Mesendoderm (in vitro differentiated cells): ENCODE results near the gene TMEM115.

Experiments
- DNase-seq: peaks from one replicate; pipeline ENCODE4 v3.0.0; 2013
- H2AK5ac ChIP-seq: 2 replicates; pipeline ENCODE4 v1.6.1; 2013; ENCODE audit warnings: low read length, inconsistent platforms
- H2BK120ac ChIP-seq: 2 replicates; pipeline ENCODE4 v1.6.1; 2013; ENCODE audit warnings: low read depth, mild to moderate bottlenecking, low read length, moderate library complexity, mixed read lengths
- H2BK15ac ChIP-seq: replicated peaks from 2 replicates; pipeline ENCODE4 v1.6.1; 2013; ENCODE audit warnings: low read depth, mild to moderate bottlenecking, moderate library complexity
- H2BK5ac ChIP-seq: 2 replicates; pipeline ENCODE4 v1.6.1; 2013; ENCODE audit warnings: low read length, inconsistent platforms
- H3K18ac ChIP-seq: 2 replicates; pipeline ENCODE4 v1.6.1; 2013; ENCODE audit warnings: mild to moderate bottlenecking, low read length, mixed read lengths
- H3K23ac ChIP-seq: one replicate; pipeline ENCODE4 v1.6.1; 2013; ENCODE audit warnings: low read length
- H3K27ac ChIP-seq: 2 replicates; pipeline ENCODE4 v1.5.1; 2013; ENCODE audit warnings: low read depth, mild to moderate bottlenecking, inconsistent platforms, low read length, moderate library complexity
- H3K27me3 ChIP-seq: 2 replicates; pipeline ENCODE4 v1.6.1; 2013; ENCODE audit warnings: low read length, control low read depth, mild to moderate bottlenecking, inconsistent platforms; ENCODE audit not compliant: insufficient read depth, poor library complexity
- H3K36me3 ChIP-seq: 2 replicates; pipeline ENCODE4 v1.6.1; 2013; ENCODE audit warnings: low read length, inconsistent platforms; ENCODE audit not compliant: control insufficient read depth, insufficient read depth
- H3K4ac ChIP-seq: one replicate; pipeline ENCODE4 v1.6.1; 2013; ENCODE audit warnings: low read depth, mild to moderate bottlenecking, low read length, moderate library complexity
- H3K4me1 ChIP-seq: 2 replicates; pipeline ENCODE4 v1.6.1; 2013; ENCODE audit warnings: low read depth, low read length, inconsistent platforms; ENCODE audit not compliant: control insufficient read depth
- H3K4me2 ChIP-seq: 2 replicates; pipeline ENCODE4 v1.6.1; 2013; ENCODE audit warnings: low read length
- H3K4me3 ChIP-seq: 2 replicates; pipeline ENCODE4 v1.5.1; 2013; ENCODE audit warnings: mild to moderate bottlenecking, low read length
- H3K56ac ChIP-seq: one replicate; pipeline ENCODE4 v1.6.1; 2013; ENCODE audit warnings: low read length
- H3K79me1 ChIP-seq: 2 replicates; pipeline ENCODE4 v1.6.1; 2013; ENCODE audit warnings: low read length, inconsistent platforms
- H3K79me2 ChIP-seq: 2 replicates; pipeline ENCODE4 v1.6.1; 2013; ENCODE audit warnings: mild to moderate bottlenecking, low read length; ENCODE audit not compliant: control insufficient read depth, insufficient read depth
- H3K9ac ChIP-seq: 2 replicates; pipeline ENCODE4 v1.6.1; 2013; ENCODE audit warnings: low read length, inconsistent platforms
- H4K5ac ChIP-seq: one replicate; pipeline ENCODE4 v1.6.1; 2013; ENCODE audit warnings: low read length
- H4K8ac ChIP-seq: one replicate; pipeline ENCODE4 v1.6.1; 2013; ENCODE audit warnings: low read depth, mild to moderate bottlenecking, control low read depth, low read length, moderate library complexity
- WGBS: extraction: QIAGEN DNeasy Blood & Tissue Kit; methylation state at CpG from one replicate; pipeline ENCODE4 v1.1.7; 2013; ENCODE audit warnings: low lambda C conversion rate, missing lambda C conversion rate; ENCODE audit not compliant: insufficient coverage; ENCODE audit errors: extremely low coverage; 5-methylcytosine and 5-hydroxymethylcytosine counted together

The TMEM115 gene

DNA sequence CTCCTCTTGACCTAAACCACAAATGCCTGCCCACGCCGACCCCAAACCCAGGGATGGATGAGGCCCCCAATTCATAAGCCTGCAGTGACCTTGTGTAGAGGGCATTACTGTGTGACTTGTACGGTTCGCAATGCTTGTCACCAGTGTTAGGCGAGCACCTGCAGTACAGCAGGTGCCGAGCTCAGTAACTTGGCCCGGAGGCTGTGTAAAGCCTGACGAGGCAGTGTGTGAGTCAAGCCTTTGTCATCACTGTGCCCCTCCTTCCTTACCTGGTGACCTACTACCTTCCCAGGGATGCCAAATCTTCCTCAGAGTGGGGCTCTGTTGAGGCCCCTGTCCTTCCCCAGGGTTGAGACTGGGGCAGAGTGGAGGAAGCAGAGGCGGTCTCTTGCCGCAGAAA, 37.2 kb upstream of the TMEM115 start:
- Histone ChIP-seq H3K4me3 (no peak overlapping the region), H3K23ac (no peak overlapping the region), H4K8ac (no peak overlapping the region), H3K18ac (no peak overlapping the region), H3K4me1 (no peaks in the 10 kb centered on the region), H3K27me3 (no peaks in the 10 kb centered on the region), H3K4me2 (no peak overlapping the region), H3K9ac (no peak overlapping the region), H2BK15ac (no peak overlapping the region), H3K36me3 (no peaks in the 10 kb centered on the region), H2BK120ac (no peak overlapping the region), H2BK5ac (no peak overlapping the region), H4K5ac (no peak overlapping the region), H3K27ac (no peak overlapping the region), H3K4ac (no peak overlapping the region), H3K79me1 (no peaks in the 10 kb centered on the region), H2AK5ac (no peak overlapping the region), H3K79me2 (no peaks in the 10 kb centered on the region), H3K56ac (no peak overlapping the region)
- WGBS: no CpG with 5 or more reads among the region's 10 CpGs
- no peak for DNase-seq

DNA sequence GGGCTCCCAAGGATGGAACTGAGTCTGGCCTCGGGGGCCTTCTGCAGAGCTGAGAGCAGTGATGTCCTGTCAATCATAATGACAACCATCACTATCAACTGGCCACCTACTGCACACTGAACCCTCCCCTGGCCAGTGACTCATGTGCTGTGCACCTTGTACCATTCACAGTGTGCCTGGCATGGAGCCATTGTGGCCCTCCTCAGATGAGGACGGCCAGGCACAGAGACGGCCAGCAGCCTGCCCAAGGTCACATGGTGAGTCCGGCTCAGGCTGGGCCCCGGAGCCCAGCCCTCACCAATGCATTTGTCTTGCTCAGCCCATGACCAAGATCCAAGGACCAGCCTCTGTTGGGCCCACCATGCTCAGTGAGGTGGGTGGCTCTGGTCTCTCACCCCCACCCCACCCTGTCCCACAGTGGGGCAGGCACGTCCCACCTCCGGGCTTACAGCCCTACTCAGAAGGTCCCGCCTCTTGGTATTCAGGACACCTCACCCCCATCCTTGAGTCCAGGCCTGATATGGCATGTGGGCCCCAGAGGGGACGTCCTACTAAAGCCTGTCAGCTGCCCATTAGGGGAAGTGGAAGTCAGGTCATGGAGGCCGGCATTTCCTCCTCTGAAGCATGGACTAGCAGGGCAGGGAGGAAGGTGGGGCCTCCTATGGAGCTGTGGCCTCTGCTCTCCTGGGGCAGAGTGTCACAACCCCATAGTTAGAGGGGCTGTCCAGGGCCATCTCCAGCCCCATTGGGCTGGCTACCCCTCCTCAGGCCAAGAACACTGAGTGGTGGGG, 35.9 kb upstream of the TMEM115 start:
- no peak overlapping the region for H3K4me2 ChIP-seq
- H3K4ac ChIP-seq: no peak overlapping the region
- no peaks in the 10 kb centered on the region for H3K79me1 ChIP-seq
- no peak overlapping the region for H3K56ac ChIP-seq
- H3K18ac ChIP-seq: no peak overlapping the region
- no peak overlapping the region for H2BK120ac ChIP-seq
- no CpG with 5 or more reads among the region's 10 CpGs for WGBS
- no peaks in the 10 kb centered on the region for H3K36me3 ChIP-seq
- H4K5ac ChIP-seq: no peak overlapping the region
- no peak overlapping the region for H3K27ac ChIP-seq
- no peaks in the 10 kb centered on the region for H3K27me3 ChIP-seq
- DNase-seq: no peak
- H2BK15ac ChIP-seq: no peak overlapping the region
- no peaks in the 10 kb centered on the region for H3K79me2 ChIP-seq
- no peak overlapping the region for H3K23ac ChIP-seq
- H2BK5ac ChIP-seq: no peak overlapping the region
- H3K9ac ChIP-seq: no peak overlapping the region
- H4K8ac ChIP-seq: no peak overlapping the region
- H3K4me3 ChIP-seq: no peak overlapping the region
- H3K4me1 ChIP-seq: no peaks in the 10 kb centered on the region
- no peak overlapping the region for H2AK5ac ChIP-seq

DNA sequence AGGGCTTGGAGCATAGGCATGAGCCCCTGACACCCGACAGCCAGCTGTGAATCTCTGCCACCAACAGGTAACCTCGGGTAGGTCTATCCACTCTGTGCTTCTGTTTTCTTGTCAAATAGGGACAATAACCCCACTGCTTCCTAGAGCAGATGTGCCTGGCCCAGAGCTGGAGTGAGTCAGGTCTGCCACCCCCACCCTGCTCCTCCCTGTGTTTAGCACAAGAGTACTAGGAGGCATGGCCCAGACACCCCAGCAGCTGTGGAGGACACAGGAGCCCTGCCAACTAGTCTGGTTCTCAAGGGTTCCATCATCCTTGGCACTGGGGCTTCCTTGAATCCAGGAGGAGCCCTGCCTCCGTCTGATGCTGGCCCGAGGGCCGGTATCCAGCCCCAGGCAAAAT, 33.7 kb upstream of the TMEM115 start:
- Histone ChIP-seq H3K79me1 (no peaks in the 10 kb centered on the region), H4K8ac (no peak overlapping the region), H2BK15ac (no peak overlapping the region), H3K4me2 (no peak overlapping the region), H3K18ac (no peak overlapping the region), H2BK120ac (no peak overlapping the region), H4K5ac (no peak overlapping the region), H3K27ac (no peak overlapping the region), H2AK5ac (no peak overlapping the region), H3K27me3 (no peaks in the 10 kb centered on the region), H3K9ac (no peak overlapping the region), H3K23ac (no peak overlapping the region), H3K36me3 (no peaks in the 10 kb centered on the region), H3K79me2 (no peaks in the 10 kb centered on the region), H3K56ac (no peak overlapping the region), H3K4me1 (no peaks in the 10 kb centered on the region), H3K4ac (no peak overlapping the region), H3K4me3 (no peak overlapping the region), H2BK5ac (no peak overlapping the region)
- DNase-seq: no peak
- WGBS: no CpG with 5 or more reads among the region's 5 CpGs

DNA sequence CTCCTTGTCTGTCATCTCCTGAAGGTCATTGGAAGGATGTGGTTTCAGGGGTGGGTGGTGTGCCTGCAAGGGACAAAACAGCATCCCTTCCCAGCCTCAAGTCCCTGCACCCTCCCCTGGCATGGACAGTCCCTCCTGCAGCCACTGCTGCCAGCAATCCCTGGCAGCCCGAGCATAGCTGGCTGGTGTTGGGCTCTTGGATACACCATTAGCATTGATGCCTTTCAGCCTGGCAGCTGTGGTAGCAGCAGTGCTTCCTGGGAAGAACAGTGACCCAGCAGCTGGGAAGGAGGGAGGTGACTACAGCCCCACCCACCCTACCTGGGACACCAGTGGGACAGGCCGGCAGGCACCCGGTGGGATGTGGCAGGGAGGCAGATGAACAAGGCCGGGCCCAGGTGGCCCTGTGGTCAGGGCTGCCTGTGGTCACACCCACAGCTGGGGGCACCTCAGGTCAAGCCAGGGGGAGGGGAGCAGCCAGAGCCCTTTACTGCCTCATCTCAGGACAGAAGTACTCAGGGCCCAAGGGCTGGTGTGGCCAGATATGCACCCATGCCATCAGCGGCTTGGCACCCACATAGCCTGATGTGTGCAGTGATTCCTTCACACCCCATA, 32.9 kb upstream of the TMEM115 start:
- Histone ChIP-seq H3K36me3 (no peaks in the 10 kb centered on the region), H2BK120ac (no peak overlapping the region), H2AK5ac (no peak overlapping the region), H3K4me2 (no peak overlapping the region), H3K23ac (no peak overlapping the region), H3K27ac (no peak overlapping the region), H4K5ac (no peak overlapping the region), H2BK5ac (no peak overlapping the region), H3K27me3 (no peaks in the 10 kb centered on the region), H3K4me3 (no peak overlapping the region), H3K79me1 (no peaks in the 10 kb centered on the region), H3K56ac (no peak overlapping the region), H3K9ac (no peak overlapping the region), H4K8ac (no peak overlapping the region), H3K18ac (no peak overlapping the region), H2BK15ac (no peak overlapping the region), H3K4me1 (no peaks in the 10 kb centered on the region), H3K4ac (no peak overlapping the region), H3K79me2 (no peaks in the 10 kb centered on the region)
- WGBS: no CpG with 5 or more reads among the region's 5 CpGs
- DNase-seq: no peak

DNA sequence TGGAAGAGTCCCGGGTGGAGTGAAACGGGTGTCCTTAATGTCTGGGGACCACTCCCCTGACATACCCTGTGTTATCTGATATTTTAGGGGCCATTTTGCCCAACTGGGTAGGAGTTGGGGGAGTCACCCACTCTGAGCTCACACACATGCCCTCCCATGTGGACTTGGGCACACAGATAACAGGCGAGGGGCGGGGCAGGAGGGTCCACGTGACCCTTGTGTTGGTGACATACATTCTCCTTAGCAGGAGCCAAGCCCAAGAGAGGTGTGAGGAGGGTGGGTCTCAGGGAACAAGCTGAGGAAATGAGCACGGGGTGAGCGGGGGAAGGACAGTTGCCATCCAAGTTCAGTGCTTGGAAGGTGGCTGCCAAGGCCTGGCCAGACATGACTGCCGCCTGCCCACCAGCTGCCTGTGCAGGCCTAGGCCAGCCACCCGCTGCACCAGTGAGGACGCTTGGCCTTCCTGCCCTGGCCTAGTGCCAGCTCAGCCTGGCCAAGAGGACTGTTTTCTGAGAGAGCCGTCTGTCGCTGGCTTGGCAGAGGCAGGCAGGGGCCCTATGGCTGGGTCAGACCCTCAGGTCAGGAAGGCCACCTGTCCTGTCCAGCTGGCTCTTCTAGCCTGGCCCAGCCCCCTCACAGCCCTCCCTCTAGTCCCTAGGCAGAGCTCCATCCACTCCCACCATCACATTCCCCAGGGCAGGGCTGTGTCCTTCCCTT, 31.3 kb upstream of the TMEM115 start:
- no peak overlapping the region for H2AK5ac ChIP-seq
- no peak overlapping the region for H4K8ac ChIP-seq
- H3K79me1 ChIP-seq: no peaks in the 10 kb centered on the region
- no peak overlapping the region for H3K4me3 ChIP-seq
- no peaks in the 10 kb centered on the region for H3K4me1 ChIP-seq
- H3K79me2 ChIP-seq: no peaks in the 10 kb centered on the region
- no peak overlapping the region for H3K4me2 ChIP-seq
- H2BK5ac ChIP-seq: no peak overlapping the region
- no peak overlapping the region for H2BK120ac ChIP-seq
- no peak overlapping the region for H3K56ac ChIP-seq
- no CpG with 5 or more reads among the region's 12 CpGs for WGBS
- H3K23ac ChIP-seq: no peak overlapping the region
- no peaks in the 10 kb centered on the region for H3K27me3 ChIP-seq
- no peak overlapping the region for H3K18ac ChIP-seq
- no peaks in the 10 kb centered on the region for H3K36me3 ChIP-seq
- no peak for DNase-seq
- H3K9ac ChIP-seq: no peak overlapping the region
- no peak overlapping the region for H2BK15ac ChIP-seq
- no peak overlapping the region for H3K27ac ChIP-seq
- H4K5ac ChIP-seq: no peak overlapping the region
- no peak overlapping the region for H3K4ac ChIP-seq
